Neural cell (in vitro differentiated cells): ENCODE measurements around the gene NKD1. TPM values are rescaled to one million over a fixed set of nuclear protein-coding genes. Genes with fewer than 3 reads are reported as not detected.

Source experiments
- H2AFZ ChIP-seq: fragments of 200-600, 300-800 bp; sonication (generic), shearing (Covaris generic); 2 replicates; pipeline ENCODE4 v1.6.0; 2014; ENCODE audit warnings: low read depth, mild to moderate bottlenecking, antibody characterized with exemption, low read length, moderate library complexity
- H3F3A ChIP-seq: fragments of 200-600 bp; shearing (Covaris generic); 2 replicates; pipeline ENCODE4 v1.6.1; 2016; ENCODE audit warnings: mild to moderate bottlenecking, moderate library complexity, mixed read lengths, antibody characterized with exemption, low read length; ENCODE audit not compliant: insufficient read depth, poor library complexity, severe bottlenecking
- H3K27ac ChIP-seq: fragments of 200-600, 300-800 bp; sonication (generic), shearing (Covaris generic); 2 replicates; pipeline ENCODE4 v1.5.1; 2014; ENCODE audit warnings: mild to moderate bottlenecking, low read length, moderate library complexity
- H3K27me3 ChIP-seq: fragments of 300-800, 200-600 bp; sonication (generic), shearing (Covaris generic); 2 replicates; pipeline ENCODE4 v1.6.0; 2014; ENCODE audit warnings: mild to moderate bottlenecking, low read depth, low read length, moderate library complexity; ENCODE audit not compliant: insufficient read depth
- H3K36me3 ChIP-seq: fragments of 300-800, 200-600 bp; sonication (generic), shearing (Covaris generic); 2 replicates; pipeline ENCODE4 v1.5.1; 2014; ENCODE audit warnings: mild to moderate bottlenecking, antibody characterized with exemption, low read length, moderate library complexity; ENCODE audit not compliant: insufficient read depth
- H3K4me2 ChIP-seq: fragments of 300-800, 200-600 bp; sonication (generic), shearing (Covaris generic); 2 replicates; pipeline ENCODE4 v1.6.0; 2014; ENCODE audit warnings: mild to moderate bottlenecking, low read length
- H3K4me3 ChIP-seq: fragments of 300-800, 200-600 bp; sonication (generic), shearing (Covaris generic); 2 replicates; pipeline ENCODE4 v1.5.1; 2014; ENCODE audit warnings: mild to moderate bottlenecking, low read length, moderate library complexity
- H3K79me2 ChIP-seq: fragments of 200-600 bp; shearing (Covaris generic); replicated peaks from 2 replicates; pipeline ENCODE4 v1.6.0; 2014; ENCODE audit warnings: mild to moderate bottlenecking, low read length, moderate library complexity; ENCODE audit not compliant: insufficient read depth
- H3K9ac ChIP-seq: fragments of 300-800, 200-600 bp; sonication (generic), shearing (Covaris generic); 2 replicates; pipeline ENCODE4 v1.6.1; 2016; ENCODE audit warnings: mild to moderate bottlenecking, low read length, mixed read lengths
- H3K9me2 ChIP-seq: fragments of 200-600 bp; shearing (Covaris generic); 2 replicates; pipeline ENCODE4 v1.6.1; 2016; ENCODE audit warnings: mild to moderate bottlenecking, low read length, mixed read lengths; ENCODE audit not compliant: insufficient read depth
- H3K9me3 ChIP-seq: fragments of 200-600, 300-800 bp; sonication (generic), shearing (Covaris generic); 2 replicates; pipeline ENCODE4 v1.6.1; 2016; ENCODE audit warnings: mild to moderate bottlenecking, mixed run types, low read length, moderate library complexity, mixed read lengths
- H4K20me1 ChIP-seq: fragments of 200-600 bp; shearing (Covaris generic); 2 replicates; pipeline ENCODE4 v1.6.1; 2016; ENCODE audit warnings: mild to moderate bottlenecking, mixed run types; ENCODE audit not compliant: insufficient read depth
- CTCF ChIP-seq: fragments of 450-650 bp; IDR thresholded peaks from 2 replicates; pipeline ENCODE4 v1.5.1; 2014; ENCODE audit warnings: antibody characterized with exemption, mild to moderate bottlenecking, moderate library complexity; ENCODE audit not compliant: poor library complexity, severe bottlenecking
- EP300 ChIP-seq: fragments of 450-650 bp; conservative IDR thresholded peaks from 2 replicates; pipeline ENCODE4 v1.6.1; 2014; ENCODE audit warnings: antibody characterized with exemption, mild to moderate bottlenecking, moderate library complexity; ENCODE audit not compliant: poor library complexity, severe bottlenecking
- EZH2 ChIP-seq: fragments of 200-600, 300-800 bp; shearing (Covaris generic), sonication (generic); IDR thresholded peaks from 2 replicates; pipeline ENCODE4 v1.6.1; 2014; ENCODE audit warnings: antibody characterized with exemption, low read length, borderline replicate concordance, mild to moderate bottlenecking; ENCODE audit not compliant: insufficient read depth, poor library complexity, severe bottlenecking
- MXI1 ChIP-seq: fragments of 450-650 bp; conservative IDR thresholded peaks from 2 replicates; pipeline ENCODE4 v1.6.1; 2014; ENCODE audit warnings: antibody characterized with exemption, mild to moderate bottlenecking; ENCODE audit not compliant: poor library complexity, severe bottlenecking
- POLR2AphosphoS5 ChIP-seq: IDR thresholded peaks from 2 replicates; pipeline ENCODE4 v1.6.1; 2012
- RAD21 ChIP-seq: fragments of 450-650 bp; conservative IDR thresholded peaks from 2 replicates; pipeline ENCODE4 v1.6.1; 2014; ENCODE audit warnings: antibody characterized with exemption, mild to moderate bottlenecking, moderate library complexity
- REST ChIP-seq: IDR thresholded peaks from 2 replicates; pipeline ENCODE4 v1.6.1; 2012; ENCODE audit warnings: borderline replicate concordance
- SMC3 ChIP-seq: fragments of 450-650 bp; conservative IDR thresholded peaks from 2 replicates; pipeline ENCODE4 v1.6.1; 2014; ENCODE audit warnings: antibody characterized with exemption, mild to moderate bottlenecking, moderate library complexity; ENCODE audit not compliant: poor library complexity
- TAF1 ChIP-seq: IDR thresholded peaks from 2 replicates; pipeline ENCODE4 v1.6.1; 2012; ENCODE audit warnings: low read depth
- polyA plus RNA-seq: library from polyadenylated mRNA; depleted of rRNA; stranded (reverse); fragments of >200 nt; gene quantifications from 2 replicates; pipeline ENCODE4 v1.2.3, GENCODE V29; 2014

The NKD1 gene
- polyA plus RNA-seq, 1 donor from 2014 or later = 1.1 TPM

GRCh38 chr16:50657241-50657640 lies 109.0 kb downstream of the NKD1 start:
- Histone ChIP-seq H3K9me2 (no peaks in the 10 kb centered on the region), H3K36me3 (no peaks in the 10 kb centered on the region), H3K4me2 (no peak overlapping the region)

GRCh38 chr16:50659806-50660205 lies 111.6 kb downstream of the NKD1 start:
- H3K9me3 ChIP-seq = no peaks in the 10 kb centered on the region
- H3K4me2 ChIP-seq = no peak overlapping the region
- no peaks in the 10 kb centered on the region for H3K27me3 ChIP-seq
- no peak overlapping the region for H3K27ac ChIP-seq
- no peak overlapping the region for H2AFZ ChIP-seq
- no peaks in the 10 kb centered on the region for H3K9me2 ChIP-seq
- H3K9ac ChIP-seq = no peak overlapping the region
- H4K20me1 ChIP-seq = no peaks in the 10 kb centered on the region
- H3K4me3 ChIP-seq = no peak overlapping the region
- no peaks in the 10 kb centered on the region for H3K79me2 ChIP-seq
- H3F3A ChIP-seq = no peaks in the 10 kb centered on the region
- no peaks in the 10 kb centered on the region for H3K36me3 ChIP-seq
- TF ChIP-seq CTCF (no peak), RAD21 (no peak), TAF1 (no peak), EZH2 (no peak), REST (no peak), MXI1 (no peak), POLR2AphosphoS5 (no peak)

More at GRCh38 chr16:50657241-50657640, 109.0 kb downstream of the NKD1 start:
- no peak overlapping the region for H2AFZ ChIP-seq
- no peak for TF ChIP-seq POLR2AphosphoS5
- no peak for TF ChIP-seq CTCF
- TF ChIP-seq EP300 = no peak
- TF ChIP-seq MXI1 = no peak
- TF ChIP-seq EZH2 = no peak
- TF ChIP-seq RAD21 = no peak
- no peak for TF ChIP-seq SMC3
- TF ChIP-seq REST = no peak
- no peak for TF ChIP-seq TAF1
- no peak overlapping the region for H3K4me3 ChIP-seq
- no peak overlapping the region for H3K9ac ChIP-seq
- H4K20me1 ChIP-seq = no peaks in the 10 kb centered on the region
- H3K27ac ChIP-seq = no peak overlapping the region
- H3K79me2 ChIP-seq = no peaks in the 10 kb centered on the region
- no peaks in the 10 kb centered on the region for H3K27me3 ChIP-seq
- H3F3A ChIP-seq = no peaks in the 10 kb centered on the region
- no peaks in the 10 kb centered on the region for H3K9me3 ChIP-seq
